A673 (cell line): ENCODE data around the gene ATG13. TPM values are rescaled to one million over a fixed set of nuclear protein-coding genes. Genes with fewer than 3 reads are reported as not detected.

Experiments used
- BruUV-seq: library from RNA; stranded (reverse); fragments of 400-500 nt; replicated peaks from 2 replicates; lab custom pipeline; 2021; lab: Mats Ljungman, UMichigan
- CTCF ChIA-PET: fragments of 300-600 bp; sonication (Branson Sonifier 250); formaldehyde crosslinking; loops from one replicate; lab custom pipeline; 2022; ENCODE audit warnings: antibody characterized with exemption; lab: Charles Lee
- POLR2A ChIA-PET: fragments of 300-600 bp; sonication (Branson Sonifier 250); formaldehyde crosslinking; loops from one replicate; lab custom pipeline; 2022; ENCODE audit warnings: antibody characterized with exemption; ENCODE audit not compliant: low non-redundant PET; lab: Charles Lee
- DNase-seq: peaks from one replicate; pipeline ENCODE4 v3.0.0-alpha.2; 2015; ENCODE audit warnings: low spot score
- H3K27ac ChIP-seq: fragments of 200-600 bp; sonication (generic); 2 replicates; pipeline ENCODE4 v1.5.1; 2016; ENCODE audit warnings: mixed run types, low read depth, mild to moderate bottlenecking, mixed read lengths, antibody characterized with exemption, low read length; ENCODE audit not compliant: poor library complexity, severe bottlenecking
- H3K27me3 ChIP-seq: fragments of 200-600 bp; sonication (generic); replicated peaks from 2 replicates; pipeline ENCODE4 v1.6.1; 2017; ENCODE audit warnings: mixed run types, low read depth, mild to moderate bottlenecking, mixed read lengths, antibody characterized with exemption, low read length; ENCODE audit not compliant: insufficient read depth, poor library complexity
- H3K36me3 ChIP-seq: fragments of 200-600 bp; sonication (generic); 2 replicates; pipeline ENCODE4 v1.6.1; 2016; ENCODE audit warnings: mixed run types, mild to moderate bottlenecking, mixed read lengths, antibody characterized with exemption, low read length; ENCODE audit not compliant: insufficient read depth, poor library complexity, severe bottlenecking
- H3K4me1 ChIP-seq: fragments of 200-600 bp; sonication (generic); 2 replicates; pipeline ENCODE4 v1.6.1; 2017; ENCODE audit warnings: mixed run types, mild to moderate bottlenecking, mixed read lengths, antibody characterized with exemption, low read length; ENCODE audit not compliant: insufficient read depth, poor library complexity, severe bottlenecking
- H3K4me3 ChIP-seq: fragments of 200-600 bp; sonication (generic); 2 replicates; pipeline ENCODE4 v1.5.1; 2016; ENCODE audit warnings: low read depth, mixed run types, mild to moderate bottlenecking, mixed read lengths, low read length; ENCODE audit not compliant: poor library complexity, severe bottlenecking
- H3K9me3 ChIP-seq: fragments of 200-600 bp; sonication (generic); 2 replicates; pipeline ENCODE4 v1.6.1; 2016; ENCODE audit warnings: mixed run types, low read depth, mild to moderate bottlenecking, mixed read lengths, antibody characterized with exemption, low read length; ENCODE audit not compliant: poor library complexity, severe bottlenecking
- EZH2 ChIP-seq: fragments of 200-600 bp; sonication (generic); IDR thresholded peaks from 2 replicates; pipeline ENCODE4 v1.6.1; 2017; ENCODE audit warnings: borderline replicate concordance, low read depth, mild to moderate bottlenecking, mixed read lengths, antibody characterized with exemption, low read length; ENCODE audit not compliant: poor library complexity, severe bottlenecking
- intact Hi-C: fragments of 100-400 bp; cut with micrococcal nuclease; formaldehyde crosslinking; loops from one replicate; pipeline ENCODE4 v1.10.0; 2022; ENCODE audit not compliant: unreplicated experiment
- total RNA-seq: library from RNA; stranded (reverse); gene quantifications from 2 replicates; pipeline ENCODE4 v1.2.3, GENCODE V29; 2021
- TF ChIP-seq, protein P1 (sequence below): fragments of 300-800, 200-600 bp; sonication (generic); conservative IDR thresholded peaks from 2 replicates; pipeline ENCODE4 v1.5.1; 2017; ENCODE audit warnings: low read depth, mild to moderate bottlenecking, antibody characterized with exemption, low read length, moderate library complexity, mixed read lengths

The ATG13 gene
- total RNA-seq, 1 experiment from 2014 or later = 155 TPM

DNA sequence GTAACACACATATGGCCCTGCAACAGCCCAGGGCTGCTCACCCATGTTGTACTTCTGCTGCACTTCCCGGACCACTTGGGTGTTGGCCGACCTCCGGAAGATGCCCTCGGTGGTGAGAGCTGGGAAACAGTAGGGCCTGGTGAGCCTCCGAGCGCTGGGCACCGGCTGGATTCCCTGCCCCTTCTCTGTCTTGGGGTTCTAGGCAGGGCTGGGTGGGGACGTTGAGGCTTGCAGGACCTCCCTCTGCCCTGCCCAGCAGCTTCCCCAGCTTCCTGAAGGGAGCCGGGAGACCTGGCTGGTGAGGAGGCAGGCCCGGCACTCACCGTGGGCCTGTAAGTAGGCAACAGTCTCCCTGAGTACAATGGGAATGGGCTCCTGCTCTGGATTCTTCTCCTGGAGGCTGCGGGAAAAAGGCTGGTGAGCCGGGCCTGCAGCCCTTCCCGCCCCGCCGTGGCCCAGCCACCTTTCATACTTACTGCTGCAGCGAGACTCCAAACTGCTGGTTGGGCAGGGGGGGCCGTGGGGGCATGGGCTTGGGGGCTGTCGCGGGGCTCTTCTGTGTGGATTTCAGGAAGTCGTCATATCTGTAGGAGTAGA, 62.9 kb downstream of the ATG13 start:
- no peak for DNase-seq
- Histone ChIP-seq H3K27ac (no peak overlapping the region), H3K4me1 (no peaks in the 10 kb centered on the region), H3K4me3 (no peak overlapping the region), H3K27me3 (no peaks in the 10 kb centered on the region), H3K9me3 (no peaks in the 10 kb centered on the region), H3K36me3 (peaks cover 34% of the 10 kb centered on the region)
- intact Hi-C loops = no loop called here
- ChIA-PET CTCF (no interaction called here), POLR2A (no interaction called here)
- TF ChIP-seq, protein P1, sequence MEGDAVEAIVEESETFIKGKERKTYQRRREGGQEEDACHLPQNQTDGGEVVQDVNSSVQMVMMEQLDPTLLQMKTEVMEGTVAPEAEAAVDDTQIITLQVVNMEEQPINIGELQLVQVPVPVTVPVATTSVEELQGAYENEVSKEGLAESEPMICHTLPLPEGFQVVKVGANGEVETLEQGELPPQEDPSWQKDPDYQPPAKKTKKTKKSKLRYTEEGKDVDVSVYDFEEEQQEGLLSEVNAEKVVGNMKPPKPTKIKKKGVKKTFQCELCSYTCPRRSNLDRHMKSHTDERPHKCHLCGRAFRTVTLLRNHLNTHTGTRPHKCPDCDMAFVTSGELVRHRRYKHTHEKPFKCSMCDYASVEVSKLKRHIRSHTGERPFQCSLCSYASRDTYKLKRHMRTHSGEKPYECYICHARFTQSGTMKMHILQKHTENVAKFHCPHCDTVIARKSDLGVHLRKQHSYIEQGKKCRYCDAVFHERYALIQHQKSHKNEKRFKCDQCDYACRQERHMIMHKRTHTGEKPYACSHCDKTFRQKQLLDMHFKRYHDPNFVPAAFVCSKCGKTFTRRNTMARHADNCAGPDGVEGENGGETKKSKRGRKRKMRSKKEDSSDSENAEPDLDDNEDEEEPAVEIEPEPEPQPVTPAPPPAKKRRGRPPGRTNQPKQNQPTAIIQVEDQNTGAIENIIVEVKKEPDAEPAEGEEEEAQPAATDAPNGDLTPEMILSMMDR = no peak
- TF ChIP-seq EZH2 = no peak
- BruUV-seq = no TSS peak

DNA sequence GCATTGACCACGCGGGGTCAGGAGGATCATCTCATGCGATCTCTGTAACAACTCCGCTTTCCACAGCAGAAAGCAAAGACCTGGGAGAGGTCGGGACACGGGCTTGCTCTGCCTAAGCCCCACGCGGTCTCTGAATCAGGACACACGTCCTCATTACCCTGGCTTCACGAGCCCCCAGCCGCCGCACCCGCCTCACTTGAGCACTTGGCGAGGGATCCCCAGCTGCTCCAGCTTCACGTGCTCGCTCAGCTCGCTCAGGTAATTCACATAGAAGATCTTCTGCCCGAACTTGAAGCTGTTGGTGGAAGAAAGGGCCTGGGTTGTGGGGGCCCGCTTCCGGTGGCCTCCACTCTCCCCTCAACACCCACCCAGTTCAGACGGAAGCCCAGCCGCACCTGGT, 63.5 kb downstream of the ATG13 start:
- no peak overlapping the region for H3K4me3 ChIP-seq
- no TSS peak for BruUV-seq
- H3K27me3 ChIP-seq = no peaks in the 10 kb centered on the region
- TF ChIP-seq, protein P1 = no peak
- no peak for TF ChIP-seq EZH2
- no peak overlapping the region for H3K27ac ChIP-seq
- no peaks in the 10 kb centered on the region for H3K4me1 ChIP-seq
- no peak for DNase-seq
- H3K9me3 ChIP-seq = no peaks in the 10 kb centered on the region
- ChIA-PET CTCF (no interaction called here), POLR2A (no interaction called here)
- peaks cover 34% of the 10 kb centered on the region for H3K36me3 ChIP-seq
- intact Hi-C loops = no loop called here

DNA sequence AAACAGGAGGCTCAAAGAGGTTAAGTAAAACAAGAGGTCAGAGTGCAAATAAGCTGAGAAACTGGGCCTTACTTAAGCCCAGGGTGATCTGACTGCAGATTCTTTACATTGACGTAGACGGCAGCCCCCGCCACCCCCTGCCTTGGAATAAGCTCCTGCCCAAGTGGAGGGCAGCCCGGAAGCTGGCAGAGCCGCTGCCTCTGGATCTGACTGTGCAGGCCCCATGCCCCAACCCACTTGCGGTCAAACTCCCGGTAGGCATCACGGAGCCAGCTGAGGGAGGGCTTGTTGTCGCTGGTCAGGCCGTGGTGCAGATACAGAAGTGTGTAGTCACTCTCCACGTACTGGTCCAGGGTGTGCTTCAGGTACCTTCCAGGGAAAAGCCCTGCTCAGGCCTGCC, 64.5 kb downstream of the ATG13 start:
- Histone ChIP-seq H3K9me3 (no peaks in the 10 kb centered on the region), H3K27me3 (no peaks in the 10 kb centered on the region), H3K36me3 (peaks cover 37% of the 10 kb centered on the region), H3K4me3 (no peak overlapping the region), H3K27ac (no peak overlapping the region), H3K4me1 (no peaks in the 10 kb centered on the region)
- TF ChIP-seq EZH2 = no peak
- TF ChIP-seq, protein P1 = no peak
- ChIA-PET POLR2A (no interaction called here), CTCF (no interaction called here)
- intact Hi-C loops = no loop called here
- no TSS peak for BruUV-seq
- no peak for DNase-seq
